ENCODE data around the gene CCDC192.

GRCh38 chr5:127725673-127726072 lies 22.5 kb downstream of the CCDC192 start:
- no peak for TF ChIP-seq POLR2A (IDR thresholded peaks at IDR 0.05; ENCODE audit: low read depth)
- TF ChIP-seq, protein P1, sequence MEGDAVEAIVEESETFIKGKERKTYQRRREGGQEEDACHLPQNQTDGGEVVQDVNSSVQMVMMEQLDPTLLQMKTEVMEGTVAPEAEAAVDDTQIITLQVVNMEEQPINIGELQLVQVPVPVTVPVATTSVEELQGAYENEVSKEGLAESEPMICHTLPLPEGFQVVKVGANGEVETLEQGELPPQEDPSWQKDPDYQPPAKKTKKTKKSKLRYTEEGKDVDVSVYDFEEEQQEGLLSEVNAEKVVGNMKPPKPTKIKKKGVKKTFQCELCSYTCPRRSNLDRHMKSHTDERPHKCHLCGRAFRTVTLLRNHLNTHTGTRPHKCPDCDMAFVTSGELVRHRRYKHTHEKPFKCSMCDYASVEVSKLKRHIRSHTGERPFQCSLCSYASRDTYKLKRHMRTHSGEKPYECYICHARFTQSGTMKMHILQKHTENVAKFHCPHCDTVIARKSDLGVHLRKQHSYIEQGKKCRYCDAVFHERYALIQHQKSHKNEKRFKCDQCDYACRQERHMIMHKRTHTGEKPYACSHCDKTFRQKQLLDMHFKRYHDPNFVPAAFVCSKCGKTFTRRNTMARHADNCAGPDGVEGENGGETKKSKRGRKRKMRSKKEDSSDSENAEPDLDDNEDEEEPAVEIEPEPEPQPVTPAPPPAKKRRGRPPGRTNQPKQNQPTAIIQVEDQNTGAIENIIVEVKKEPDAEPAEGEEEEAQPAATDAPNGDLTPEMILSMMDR (IDR thresholded peaks at IDR 0.05), result no peak
- TF ChIP-seq EP300 (IDR thresholded peaks at IDR 0.05), result no peak
- TF ChIP-seq POLR2AphosphoS5 (IDR thresholded peaks at IDR 0.05), result no peak

Measured in esophagus muscularis mucosa (tissue), 4 donors.